Astrocyte of the spinal cord (primary cell): ENCODE results near the gene SS18L1.
A peak's percentile ranks its signal among the peaks of the same experiment; 100 is the strongest.

ENCODE experiments used
- DNase-seq: peaks from one replicate; pipeline ENCODE4 v3.0.0; 2011; ENCODE audit warnings: low read depth, low spot score
- H3K4me3 ChIP-seq: 2 replicates; pipeline ENCODE4 v1.5.1; 2011; ENCODE audit warnings: low read depth, mild to moderate bottlenecking, low read length, moderate library complexity
- in situ Hi-C: cut with HindIII; loops from 2 replicates; pipeline ENCODE4 v1.10.0; 2017; ENCODE audit warnings: low sequenced_read_pairs
- TF ChIP-seq, protein P1 (sequence below): IDR thresholded peaks from 2 replicates; pipeline ENCODE4 v1.5.1; 2012; ENCODE audit warnings: low read depth, mild to moderate bottlenecking, low read length, inconsistent platforms

Gene SS18L1

DNA sequence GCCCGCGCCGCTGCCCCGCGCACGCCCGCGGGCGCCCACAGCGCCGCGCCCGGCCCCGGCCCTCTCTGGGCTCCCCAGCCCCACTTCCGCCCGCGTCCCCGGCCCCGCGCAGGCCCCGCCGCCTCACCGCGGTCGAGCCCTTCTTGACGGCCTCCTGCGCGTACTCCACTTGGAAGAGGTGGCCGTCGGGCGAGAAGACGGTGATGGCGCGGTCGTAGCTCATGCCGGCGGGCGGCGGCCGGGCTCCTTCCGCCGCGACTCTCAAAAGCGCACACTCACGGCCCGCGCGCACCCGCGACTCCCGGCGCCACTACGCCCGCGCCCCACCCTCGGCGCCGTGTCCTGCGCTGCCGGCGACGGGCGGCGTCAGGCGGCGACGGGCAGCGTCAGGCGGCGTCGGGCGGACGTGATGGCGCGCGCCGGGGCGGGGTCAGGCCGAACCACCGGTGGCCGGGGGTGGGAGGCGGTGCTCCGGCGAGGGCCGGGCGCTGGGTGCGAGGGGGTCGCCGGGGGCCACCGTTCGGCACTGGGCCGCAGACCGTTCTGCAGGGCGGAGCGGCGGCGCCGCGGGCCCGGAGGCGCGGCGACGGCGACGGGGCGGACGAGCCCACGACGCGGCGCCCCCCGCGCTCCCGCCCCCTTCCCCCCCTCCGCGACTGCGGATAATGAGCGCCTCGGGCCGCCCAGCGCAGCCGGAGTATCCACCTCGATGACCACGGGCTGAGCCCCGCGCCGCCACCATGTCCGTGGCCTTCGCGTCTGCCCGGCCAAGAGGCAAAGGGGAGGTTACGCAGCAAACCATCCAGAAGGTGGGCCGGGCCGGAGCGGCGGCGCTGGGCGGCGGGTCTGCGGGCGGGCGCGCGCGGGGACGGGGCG, at the start of gene SS18L1, which contains the start of gene PSMA7:
Gene SS18L1, plus strand, starts transcription at position 689 of the 876 bp plus-strand sequence. Its CDS starts 52 bp downstream, at position 741.
Gene PSMA7, minus strand, starts transcription at position 314 of the 876 bp plus-strand sequence. Its CDS starts 91 bp downstream, at position 223.
- in situ Hi-C loops, result no loop called here
- H3K4me3 ChIP-seq, result peak within 1 kb of the TSS; percentile 67
- peak; percentile 79 for DNase-seq
- TF ChIP-seq, protein P1, sequence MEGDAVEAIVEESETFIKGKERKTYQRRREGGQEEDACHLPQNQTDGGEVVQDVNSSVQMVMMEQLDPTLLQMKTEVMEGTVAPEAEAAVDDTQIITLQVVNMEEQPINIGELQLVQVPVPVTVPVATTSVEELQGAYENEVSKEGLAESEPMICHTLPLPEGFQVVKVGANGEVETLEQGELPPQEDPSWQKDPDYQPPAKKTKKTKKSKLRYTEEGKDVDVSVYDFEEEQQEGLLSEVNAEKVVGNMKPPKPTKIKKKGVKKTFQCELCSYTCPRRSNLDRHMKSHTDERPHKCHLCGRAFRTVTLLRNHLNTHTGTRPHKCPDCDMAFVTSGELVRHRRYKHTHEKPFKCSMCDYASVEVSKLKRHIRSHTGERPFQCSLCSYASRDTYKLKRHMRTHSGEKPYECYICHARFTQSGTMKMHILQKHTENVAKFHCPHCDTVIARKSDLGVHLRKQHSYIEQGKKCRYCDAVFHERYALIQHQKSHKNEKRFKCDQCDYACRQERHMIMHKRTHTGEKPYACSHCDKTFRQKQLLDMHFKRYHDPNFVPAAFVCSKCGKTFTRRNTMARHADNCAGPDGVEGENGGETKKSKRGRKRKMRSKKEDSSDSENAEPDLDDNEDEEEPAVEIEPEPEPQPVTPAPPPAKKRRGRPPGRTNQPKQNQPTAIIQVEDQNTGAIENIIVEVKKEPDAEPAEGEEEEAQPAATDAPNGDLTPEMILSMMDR, result no peak

GRCh38 chr20:62096421-62097380, 46.9 kb upstream of the SS18L1 start:
- TF ChIP-seq, protein P1, result no peak
- DNase-seq, result no peak
- no peak overlapping the region for H3K4me3 ChIP-seq
- in situ Hi-C loops, result no loop called here

GRCh38 chr20:62097881-62098407, 45.6 kb upstream of the SS18L1 start:
- DNase-seq, result no peak
- TF ChIP-seq, protein P1, result no peak
- no peak overlapping the region for H3K4me3 ChIP-seq
- in situ Hi-C loops, result no loop called here

- in situ Hi-C loops, result no loop called here
- H3K4me3 ChIP-seq, result no peak overlapping the region
- TF ChIP-seq, protein P1, result no peak
- DNase-seq, result no peak
Measured at GRCh38 chr20:62101078-62101477, 42.5 kb upstream of the SS18L1 start.

DNA sequence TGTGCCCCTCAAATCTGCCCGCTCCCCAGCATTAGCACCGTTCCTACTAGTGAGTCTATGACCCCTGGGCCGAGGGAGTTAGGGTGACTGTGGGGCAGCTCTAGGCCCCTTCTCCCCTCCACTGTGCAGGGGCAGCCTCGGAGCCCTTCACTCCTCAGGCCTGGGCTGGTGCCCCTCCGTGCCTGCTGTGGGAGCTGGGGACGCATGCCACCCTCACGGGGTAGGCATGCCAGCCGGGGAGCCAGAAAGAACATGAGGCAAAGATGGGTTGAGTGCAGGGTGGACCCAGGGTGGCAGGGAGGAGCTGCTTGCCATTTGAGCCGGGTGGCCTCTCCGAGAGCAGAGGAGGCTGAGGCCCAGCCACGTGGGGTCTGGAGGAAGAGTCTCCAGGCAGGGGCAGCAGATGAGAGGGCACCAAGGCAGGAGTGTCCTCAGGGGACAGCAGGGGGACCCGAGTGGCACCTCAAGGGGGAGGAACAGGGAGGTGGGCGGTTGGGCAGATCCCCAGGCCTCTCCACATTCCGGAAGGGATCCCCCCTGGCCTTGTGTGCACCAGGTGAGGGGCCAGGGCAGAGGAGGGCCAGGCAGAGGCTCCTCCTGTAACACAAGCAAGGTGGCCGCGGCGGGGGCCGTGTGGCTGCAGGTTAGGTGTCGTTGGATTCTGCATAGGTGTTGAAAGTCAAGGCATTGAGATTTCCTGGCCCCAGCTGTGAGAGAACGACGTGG, 39.9 kb upstream of the SS18L1 start:
- TF ChIP-seq, protein P1, result no peak
- H3K4me3 ChIP-seq, result no peak overlapping the region
- in situ Hi-C loops, result no loop called here
- no peak for DNase-seq
